ENCODE results near the gene CPS1. TPM values are rescaled to one million over a fixed set of nuclear protein-coding genes. Genes with fewer than 3 reads are reported as not detected.

CPS1 gene
- total and polyA plus RNA-seq, 2 of the 8 experiments (the other 6 are each of a cell fraction or from before 2014, with no cell fraction given) = 7.9 to 15.7 TPM

- ChIA-PET POLR2A (ENCODE audit: partially characterized antibody) (no interaction called here), CTCF (ENCODE audit: partially characterized antibody) (interaction anchor here (1.0 to 1.3 kb wide), 2 partner anchors 26 to 38 kb away, joined by 3 to 6 read pairs; no protein-coding TSS in a partner anchor)
- Histone ChIP-seq H3K56ac (replicated peaks; ENCODE audit: insufficient read length, low read depth, low read length) (no peak overlapping the region), H2BK12ac (ENCODE audit: low read depth, low read length) (no peak overlapping the region), H2AK5ac (ENCODE audit: low read depth, low read length) (no peak overlapping the region), H3K23me2 (ENCODE audit: low read depth, low read length) (no peaks in the 10 kb centered on the region), H2BK120ac (replicated peaks; ENCODE audit: low read depth, low read length) (no peak overlapping the region), H2BK5ac (ENCODE audit: low read depth, low read length) (no peak overlapping the region), H2BK20ac (ENCODE audit: low read length) (no peak overlapping the region), H3K4me3 (ENCODE audit: extremely low read depth in 1 of 4, insufficient read depth in 2 of 4, low read depth in 3 of 4, low read length in 4 of 4) (no peak overlapping the region), H2BK15ac (ENCODE audit: low read length) (no peak overlapping the region), H3K14ac (ENCODE audit: insufficient read length) (no peak overlapping the region), H4K20me1 (replicated peaks in 1 of 2; ENCODE audit: control insufficient read depth in 1 of 2, insufficient read depth in 2 of 2, low read length in 2 of 2) (no peaks in the 10 kb centered on the region), H3K79me2 (ENCODE audit: control insufficient read depth in 1 of 2, insufficient read depth in 2 of 2, low read length in 2 of 2) (no peaks in the 10 kb centered on the region), H3K36me3 (ENCODE audit: control insufficient read depth in 2 of 4, insufficient read depth in 4 of 4, low read length in 3 of 4) (no peaks in the 10 kb centered on the region), H4K91ac (replicated peaks; ENCODE audit: insufficient read length, low read length) (no peak overlapping the region), H3K4me1 (replicated peaks in 1 of 4; ENCODE audit: control insufficient read depth in 3 of 4, insufficient read depth in 4 of 4, low read length in 3 of 4) (peaks cover 0 to 5% (median 5%) of the 10 kb centered on the region in 4 experiments; a peak in 4 of 7 replicates), H3K79me1 (ENCODE audit: low read depth, low read length) (no peaks in the 10 kb centered on the region), H3K9ac (replicated peaks in 1 of 4; ENCODE audit: extremely low read depth in 1 of 4, low read depth in 3 of 4, low read length in 3 of 4) (no peak overlapping the region), H2AFZ (ENCODE audit: low read length) (no peak overlapping the region), H3K23ac (ENCODE audit: insufficient read length) (no peak overlapping the region), H3K9me3 (ENCODE audit: insufficient read depth in 2 of 2, low read depth in 1 of 2, low read length in 1 of 2) (no peaks in the 10 kb centered on the region), H4K8ac (ENCODE audit: extremely low read depth, insufficient read depth, low read length) (no peak overlapping the region), H3K27ac (ENCODE audit: low read depth, low read length) (no peak overlapping the region), H3K4me2 (ENCODE audit: insufficient read depth in 1 of 2, low read depth in 2 of 2, low read length in 2 of 2) (no peak overlapping the region), H3K27me3 (replicated peaks in 1 of 4; ENCODE audit: control insufficient read depth in 3 of 4, extremely low read depth in 1 of 4, insufficient read depth in 3 of 4, low read length in 3 of 4) (no peaks in the 10 kb centered on the region), H3K18ac (ENCODE audit: extremely low read depth, low read length) (no peak overlapping the region), H3K4ac (replicated peaks; ENCODE audit: insufficient read length, low read depth, low read length) (no peak overlapping the region), H4K5ac (ENCODE audit: insufficient read length, low read depth, low read length) (no peak overlapping the region)
- no peak for DNase-seq (ENCODE audit: low read depth in 1 of 2, low spot score in 2 of 2)
- no peak for FAIRE-seq
- WGBS, 2 experiments (ENCODE audit: extremely low coverage in 1 of 2, insufficient coverage in 1 of 2, insufficient read length in 1 of 2, insufficient replicate concordance in 2 of 2, low coverage in 1 of 2, low lambda C conversion rate in 2 of 2, missing lambda C conversion rate in 1 of 2) = 93% methylated on average over 4 of the region's 4 CpGs; no CpG with 5 or more reads in 1 of the 2 experiments
- TF ChIP-seq CHD1 (IDR thresholded peaks at IDR 0.05; ENCODE audit: low read depth, low read length) = no peak
- no peak for TF ChIP-seq RAD21 (IDR thresholded peaks at IDR 0.05 in 1 of 2, conservative IDR thresholded peaks at IDR 0.05 in 1 of 2; ENCODE audit: low read depth in 2 of 2, low read length in 2 of 2)
- no peak for TF ChIP-seq NANOG (IDR thresholded peaks at IDR 0.05; ENCODE audit: insufficient read depth, low read depth, low read length, poor library complexity, severe bottlenecking)
- TF ChIP-seq NRF1 (IDR thresholded peaks at IDR 0.05; ENCODE audit: low read depth, low read length) = no peak
- TF ChIP-seq RBBP5 (IDR thresholded peaks at IDR 0.05; ENCODE audit: borderline replicate concordance, low read depth, low read length) = no peak
- TF ChIP-seq SIN3A (conservative IDR thresholded peaks at IDR 0.05 in 1 of 2, IDR thresholded peaks at IDR 0.05 in 1 of 2; ENCODE audit: low read depth in 1 of 2, low read length in 2 of 2) = no peak
- no peak for TF ChIP-seq FOSL1 (IDR thresholded peaks at IDR 0.05; ENCODE audit: insufficient read depth, low read depth, low read length)
- no peak for TF ChIP-seq ASH2L (IDR thresholded peaks at IDR 0.05; ENCODE audit: low read length)
- no peak for TF ChIP-seq SP1 (IDR thresholded peaks at IDR 0.05; ENCODE audit: low read depth, low read length)
- no peak for TF ChIP-seq PHF8 (conservative IDR thresholded peaks at IDR 0.05; ENCODE audit: low read depth, low read length)
- TF ChIP-seq RXRA (IDR thresholded peaks at IDR 0.05; ENCODE audit: insufficient read depth, low read depth, low read length) = no peak
- no peak for TF ChIP-seq BCL11A (IDR thresholded peaks at IDR 0.05; ENCODE audit: low read depth in 2 of 2, low read length in 2 of 2)
- no peak for TF ChIP-seq KDM4A (IDR thresholded peaks at IDR 0.05; ENCODE audit: low read depth, low read length, severe bottlenecking)
- no peak for TF ChIP-seq CBX5 (IDR thresholded peaks at IDR 0.05; ENCODE audit: low read depth, low read length)
Observed at GRCh38 chr2:210540471-210540870, 15.9 kb upstream of the CPS1 start.
